ENCODE measurements around the gene ALDOB.

DNA sequence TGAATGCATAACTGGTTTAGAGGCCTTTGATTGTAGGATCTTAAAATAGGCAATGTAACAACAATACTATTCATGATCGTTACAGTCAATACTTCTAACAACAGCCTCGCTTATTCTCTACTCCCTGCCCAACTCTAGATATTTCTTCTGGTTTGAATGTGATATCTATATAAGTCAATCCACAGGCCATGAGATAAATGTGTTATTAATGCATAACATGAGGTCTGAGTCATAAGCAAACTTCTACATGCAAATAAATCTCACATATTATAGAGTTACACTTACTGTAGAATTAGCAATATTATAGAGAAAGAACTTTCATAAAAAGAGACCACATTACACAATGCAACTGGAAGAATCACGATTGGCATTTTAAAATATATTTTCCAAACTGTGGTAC is 2.9 kb upstream of the ALDOB start:
- TF ChIP-seq, protein P1, sequence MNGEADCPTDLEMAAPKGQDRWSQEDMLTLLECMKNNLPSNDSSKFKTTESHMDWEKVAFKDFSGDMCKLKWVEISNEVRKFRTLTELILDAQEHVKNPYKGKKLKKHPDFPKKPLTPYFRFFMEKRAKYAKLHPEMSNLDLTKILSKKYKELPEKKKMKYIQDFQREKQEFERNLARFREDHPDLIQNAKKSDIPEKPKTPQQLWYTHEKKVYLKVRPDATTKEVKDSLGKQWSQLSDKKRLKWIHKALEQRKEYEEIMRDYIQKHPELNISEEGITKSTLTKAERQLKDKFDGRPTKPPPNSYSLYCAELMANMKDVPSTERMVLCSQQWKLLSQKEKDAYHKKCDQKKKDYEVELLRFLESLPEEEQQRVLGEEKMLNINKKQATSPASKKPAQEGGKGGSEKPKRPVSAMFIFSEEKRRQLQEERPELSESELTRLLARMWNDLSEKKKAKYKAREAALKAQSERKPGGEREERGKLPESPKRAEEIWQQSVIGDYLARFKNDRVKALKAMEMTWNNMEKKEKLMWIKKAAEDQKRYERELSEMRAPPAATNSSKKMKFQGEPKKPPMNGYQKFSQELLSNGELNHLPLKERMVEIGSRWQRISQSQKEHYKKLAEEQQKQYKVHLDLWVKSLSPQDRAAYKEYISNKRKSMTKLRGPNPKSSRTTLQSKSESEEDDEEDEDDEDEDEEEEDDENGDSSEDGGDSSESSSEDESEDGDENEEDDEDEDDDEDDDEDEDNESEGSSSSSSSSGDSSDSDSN (CRISPR knock-in tag; IDR thresholded peaks at IDR 0.05): no peak
- TF ChIP-seq ELF4 (CRISPR knock-in tag; IDR thresholded peaks at IDR 0.05; ENCODE audit: borderline replicate concordance) (no peak), KLF13 (CRISPR knock-in tag; IDR thresholded peaks at IDR 0.05) (no peak), HNRNPH1 (optimal IDR thresholded peaks at IDR 0.05; ENCODE audit: low read depth, low read length) (no peak), GABPA (IDR thresholded peaks at IDR 0.05; ENCODE audit: low read depth, low read length) (no peak), GABPA (CRISPR knock-in tag; IDR thresholded peaks at IDR 0.05; ENCODE audit: low read depth) (no peak), RBM39 (IDR thresholded peaks at IDR 0.05; ENCODE audit: low read depth, low read length, poor library complexity, severe bottlenecking) (no peak)
